H1 (cell line): Measurements from ENCODE around the gene ANAPC7.

Experiments used
- BRCA1 ChIP-seq: IDR thresholded peaks from 2 replicates; pipeline ENCODE4 v1.6.1; 2012; ENCODE audit warnings: low read depth, low read length, improper control_type of control experiment
- CEBPB ChIP-seq: IDR thresholded peaks from 2 replicates; pipeline ENCODE4 v1.6.1; 2012; ENCODE audit warnings: low read depth, low read length
- CTCF ChIP-seq, 3 experiments: IDR thresholded peaks; 1 replicate in 2 of 3; 2 replicates in 1 of 3; pipeline versions ENCODE4 v1.5.1 to v1.6.1; 2011; ENCODE audit warnings: low read length in 3 of 3, mild to moderate bottlenecking in 3 of 3, inconsistent platforms in 2 of 3, low read depth in 1 of 3, moderate library complexity in 1 of 3; ENCODE audit not compliant: insufficient read depth in 1 of 3; ENCODE audit errors: control extremely low read depth in 1 of 3
- EP300 ChIP-seq, 2 experiments: IDR thresholded peaks; 1 replicate in 1 of 2; 2 replicates in 1 of 2; pipeline ENCODE4 v1.6.1; 2011 to 2012; ENCODE audit warnings: low read depth in 2 of 2, low read length in 2 of 2, mild to moderate bottlenecking in 2 of 2, borderline replicate concordance in 1 of 2, inconsistent platforms in 1 of 2, moderate library complexity in 1 of 2
- EZH2 ChIP-seq: fragments of 200-600 bp; sonication (generic); IDR thresholded peaks from 2 replicates; pipeline ENCODE4 v1.7.1; 2012; ENCODE audit warnings: low read depth, mild to moderate bottlenecking, moderate library complexity, low read length, inconsistent platforms; ENCODE audit not compliant: severe bottlenecking
- JUN ChIP-seq: IDR thresholded peaks from 2 replicates; pipeline ENCODE4 v1.6.1; 2011; ENCODE audit warnings: low read depth, mild to moderate bottlenecking, improper control_type of control experiment, low read length
- MAX ChIP-seq: IDR thresholded peaks from 2 replicates; pipeline ENCODE4 v1.6.1; 2012; ENCODE audit warnings: inconsistent platforms
- POLR2AphosphoS5 ChIP-seq: IDR thresholded peaks from 2 replicates; pipeline ENCODE4 v1.6.1; 2011; ENCODE audit warnings: low read depth, low read length
- RFX5 ChIP-seq: IDR thresholded peaks from 2 replicates; pipeline ENCODE4 v1.6.1; 2011; ENCODE audit warnings: low read depth, low read length, improper control_type of control experiment, borderline replicate concordance
- SRF ChIP-seq: IDR thresholded peaks from 2 replicates; pipeline ENCODE4 v1.6.1; 2011; ENCODE audit warnings: mild to moderate bottlenecking, low read depth, low read length, moderate library complexity
- TAF1 ChIP-seq: IDR thresholded peaks from 2 replicates; pipeline ENCODE4 v1.6.1; 2011; ENCODE audit warnings: mild to moderate bottlenecking, low read depth, low read length
- ZNF274 ChIP-seq: IDR thresholded peaks from 2 replicates; pipeline ENCODE4 v1.7.0; 2012; ENCODE audit warnings: low read length, borderline replicate concordance; ENCODE audit errors: extremely low read depth

GRCh38 chr12:110353211-110353965, 50.1 kb downstream of the ANAPC7 start:
- TF ChIP-seq TAF1 (no peak), CTCF (IDR thresholded peaks at IDR 0.05; ENCODE audit: control extremely low read depth in 1 of 3, insufficient read depth in 1 of 3, low read depth in 1 of 3, low read length in 3 of 3) (no peak), MAX (no peak), EP300 (IDR thresholded peaks at IDR 0.05; ENCODE audit: borderline replicate concordance in 1 of 2, low read depth in 2 of 2, low read length in 2 of 2) (no peak), CEBPB (no peak), RFX5 (no peak), POLR2AphosphoS5 (no peak), JUN (no peak), SRF (no peak), BRCA1 (no peak), EZH2 (no peak), ZNF274 (no peak)
